ENCODE measurements around the gene BEGAIN. TPM values are rescaled to one million over a fixed set of nuclear protein-coding genes. Genes with fewer than 3 reads are reported as not detected.

BEGAIN gene
- total and polyA plus RNA-seq, 7 donors, result 0.08 to 1.0 (median 0.48) TPM; not detected in 1

DNA sequence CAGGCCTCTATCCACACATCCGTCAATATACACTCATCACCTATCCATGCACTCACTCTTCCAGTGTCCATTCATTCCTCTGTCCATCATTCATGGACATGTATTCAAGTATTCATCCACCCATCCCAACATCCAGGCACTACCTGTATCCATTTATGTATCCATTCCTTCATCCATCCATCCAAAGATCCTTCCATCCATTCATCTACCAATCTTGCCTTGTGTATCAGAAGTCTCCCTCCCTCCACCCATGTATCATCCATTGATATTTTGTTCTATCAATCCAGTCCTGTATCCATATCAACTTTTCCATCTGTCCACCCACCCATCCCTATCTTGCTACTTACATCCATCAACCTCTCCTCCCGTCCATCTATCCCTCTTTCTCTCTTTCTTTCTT, 4.0 kb downstream of the BEGAIN start:
- H3K27ac ChIP-seq, result no peak overlapping the region
- no peak for DNase-seq
- intact Hi-C loops (cut with DNase I), result no loop called here
- no peak for ATAC-seq
- no peaks in the 10 kb centered on the region for H3K4me1 ChIP-seq
- H3K27me3 ChIP-seq (ENCODE audit: insufficient read depth in 3 of 3, low read length in 2 of 3), result peaks cover 0 to 20% (median 7%) of the 10 kb centered on the region in 3 donors
- 86 to 92% (median 89%) methylated on average over 2 of the region's 2 CpGs for WGBS, 3 donors
- no peaks in the 10 kb centered on the region for H3K9me3 ChIP-seq
- no peak overlapping the region for H3K4me3 ChIP-seq
- TF ChIP-seq, protein P1, sequence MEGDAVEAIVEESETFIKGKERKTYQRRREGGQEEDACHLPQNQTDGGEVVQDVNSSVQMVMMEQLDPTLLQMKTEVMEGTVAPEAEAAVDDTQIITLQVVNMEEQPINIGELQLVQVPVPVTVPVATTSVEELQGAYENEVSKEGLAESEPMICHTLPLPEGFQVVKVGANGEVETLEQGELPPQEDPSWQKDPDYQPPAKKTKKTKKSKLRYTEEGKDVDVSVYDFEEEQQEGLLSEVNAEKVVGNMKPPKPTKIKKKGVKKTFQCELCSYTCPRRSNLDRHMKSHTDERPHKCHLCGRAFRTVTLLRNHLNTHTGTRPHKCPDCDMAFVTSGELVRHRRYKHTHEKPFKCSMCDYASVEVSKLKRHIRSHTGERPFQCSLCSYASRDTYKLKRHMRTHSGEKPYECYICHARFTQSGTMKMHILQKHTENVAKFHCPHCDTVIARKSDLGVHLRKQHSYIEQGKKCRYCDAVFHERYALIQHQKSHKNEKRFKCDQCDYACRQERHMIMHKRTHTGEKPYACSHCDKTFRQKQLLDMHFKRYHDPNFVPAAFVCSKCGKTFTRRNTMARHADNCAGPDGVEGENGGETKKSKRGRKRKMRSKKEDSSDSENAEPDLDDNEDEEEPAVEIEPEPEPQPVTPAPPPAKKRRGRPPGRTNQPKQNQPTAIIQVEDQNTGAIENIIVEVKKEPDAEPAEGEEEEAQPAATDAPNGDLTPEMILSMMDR (IDR thresholded peaks at IDR 0.05), result no peak
- H3K36me3 ChIP-seq (ENCODE audit: insufficient read depth in 1 of 2, low read depth in 1 of 2), result no peaks in the 10 kb centered on the region

DNA sequence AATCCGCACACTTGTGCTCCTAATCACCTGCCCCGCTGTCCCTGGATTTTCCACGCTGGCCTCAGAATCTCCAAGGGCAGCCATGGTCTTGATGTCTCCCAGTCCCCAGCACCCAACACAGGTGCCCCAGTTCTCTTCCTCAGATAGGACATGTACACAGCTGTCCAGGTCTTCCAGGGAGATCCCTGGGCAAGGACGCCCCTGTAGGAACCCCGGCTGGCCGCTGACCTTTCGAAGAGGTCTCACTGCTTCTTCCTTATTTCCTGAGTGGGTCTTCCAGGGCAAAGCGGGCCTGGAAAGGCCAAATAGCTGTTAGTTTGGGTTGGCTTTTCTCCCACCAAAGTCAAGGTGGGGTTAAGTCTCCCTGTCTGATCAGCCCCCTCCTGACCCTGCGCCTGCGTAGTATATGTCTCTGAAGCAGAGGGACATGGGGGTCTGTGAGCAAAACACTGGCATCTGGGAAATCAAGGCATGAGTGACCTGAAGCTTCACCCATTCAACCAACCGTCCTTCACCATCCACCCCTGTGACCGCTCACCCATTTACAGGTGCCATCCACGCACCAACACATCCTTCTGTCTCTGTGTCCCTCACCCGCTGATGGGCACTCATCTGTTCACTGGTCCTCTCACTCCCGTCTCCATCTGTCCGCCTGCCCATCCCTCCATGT, 4.6 kb downstream of the BEGAIN start:
- Histone ChIP-seq H3K36me3 (ENCODE audit: insufficient read depth in 1 of 2, low read depth in 1 of 2) (no peaks in the 10 kb centered on the region), H3K9me3 (no peaks in the 10 kb centered on the region), H3K27ac (no peak overlapping the region), H3K4me1 (no peaks in the 10 kb centered on the region), H3K27me3 (ENCODE audit: insufficient read depth in 3 of 3, low read length in 2 of 3) (peaks cover 0 to 14% (median 4%) of the 10 kb centered on the region in 3 donors), H3K4me3 (no peak overlapping the region)
- intact Hi-C loops (cut with DNase I), result no loop called here
- 92 to 94% (median 93%) methylated on average over 16 of the region's 16 CpGs for WGBS, 3 donors
- TF ChIP-seq, protein P1 (IDR thresholded peaks at IDR 0.05), result no peak
- DNase-seq (peak; percentile 1 to 34), ATAC-seq (no peak)

DNA sequence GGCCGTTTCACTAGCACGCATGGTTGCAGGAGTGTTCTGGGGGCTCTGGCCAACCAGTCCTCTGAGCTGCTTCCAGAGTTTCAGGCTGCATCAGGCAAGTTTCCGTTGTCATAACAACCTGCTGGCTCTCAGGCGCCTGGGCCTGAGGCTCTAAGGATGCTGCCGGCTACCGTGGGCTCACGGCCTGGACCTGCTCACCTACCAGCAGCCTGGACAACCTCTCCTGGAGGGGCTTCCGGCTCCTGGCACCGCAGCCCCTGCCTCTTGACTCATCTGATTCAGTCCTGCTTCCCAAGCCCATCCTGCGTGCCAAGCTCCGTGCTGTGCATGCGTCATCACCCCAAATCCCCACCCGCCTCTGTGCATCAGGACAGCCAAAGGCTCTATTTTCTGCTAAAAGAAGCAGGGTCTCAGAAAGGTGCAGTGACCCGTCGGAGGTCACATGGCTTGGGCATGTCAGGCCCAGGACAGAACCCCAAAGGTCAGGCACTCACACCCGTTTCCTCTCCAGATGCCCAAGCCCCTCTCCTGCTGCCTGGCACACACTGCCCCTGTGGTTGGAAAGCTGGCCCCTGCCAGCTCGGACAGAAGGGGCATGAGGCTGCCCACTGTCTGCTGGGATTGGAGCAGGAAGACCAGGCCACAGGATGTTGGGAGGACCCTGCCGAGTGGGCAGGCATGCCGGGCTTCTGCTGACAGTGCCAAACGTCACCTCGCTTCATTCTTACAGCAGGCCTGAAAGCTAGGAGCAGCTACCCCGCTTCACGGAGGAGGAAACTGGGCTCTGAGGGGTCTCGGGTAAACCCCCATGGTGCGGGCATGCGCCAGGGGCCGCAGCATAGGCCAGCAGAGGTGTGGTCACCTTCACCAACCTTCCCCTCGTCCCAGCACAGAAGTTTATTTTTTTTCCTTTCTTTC, 5.7 kb downstream of the BEGAIN start:
- ATAC-seq, result no peak
- H3K4me1 ChIP-seq, result no peaks in the 10 kb centered on the region
- H3K27ac ChIP-seq, result no peak overlapping the region
- no peak overlapping the region for H3K4me3 ChIP-seq
- DNase-seq, result peak; percentile 7 to 27
- no peaks in the 10 kb centered on the region for H3K36me3 ChIP-seq (ENCODE audit: insufficient read depth in 1 of 2, low read depth in 1 of 2)
- H3K9me3 ChIP-seq, result no peaks in the 10 kb centered on the region
- H3K27me3 ChIP-seq (ENCODE audit: insufficient read depth in 3 of 3, low read length in 2 of 3), result peaks cover 0 to 7% (median 4%) of the 10 kb centered on the region in 3 donors
- TF ChIP-seq, protein P1 (IDR thresholded peaks at IDR 0.05), result no peak
- WGBS, 3 donors, result 81 to 86% (median 83%) methylated on average over 28 of the region's 28 CpGs
- intact Hi-C loops (cut with DNase I), result no loop called here

DNA sequence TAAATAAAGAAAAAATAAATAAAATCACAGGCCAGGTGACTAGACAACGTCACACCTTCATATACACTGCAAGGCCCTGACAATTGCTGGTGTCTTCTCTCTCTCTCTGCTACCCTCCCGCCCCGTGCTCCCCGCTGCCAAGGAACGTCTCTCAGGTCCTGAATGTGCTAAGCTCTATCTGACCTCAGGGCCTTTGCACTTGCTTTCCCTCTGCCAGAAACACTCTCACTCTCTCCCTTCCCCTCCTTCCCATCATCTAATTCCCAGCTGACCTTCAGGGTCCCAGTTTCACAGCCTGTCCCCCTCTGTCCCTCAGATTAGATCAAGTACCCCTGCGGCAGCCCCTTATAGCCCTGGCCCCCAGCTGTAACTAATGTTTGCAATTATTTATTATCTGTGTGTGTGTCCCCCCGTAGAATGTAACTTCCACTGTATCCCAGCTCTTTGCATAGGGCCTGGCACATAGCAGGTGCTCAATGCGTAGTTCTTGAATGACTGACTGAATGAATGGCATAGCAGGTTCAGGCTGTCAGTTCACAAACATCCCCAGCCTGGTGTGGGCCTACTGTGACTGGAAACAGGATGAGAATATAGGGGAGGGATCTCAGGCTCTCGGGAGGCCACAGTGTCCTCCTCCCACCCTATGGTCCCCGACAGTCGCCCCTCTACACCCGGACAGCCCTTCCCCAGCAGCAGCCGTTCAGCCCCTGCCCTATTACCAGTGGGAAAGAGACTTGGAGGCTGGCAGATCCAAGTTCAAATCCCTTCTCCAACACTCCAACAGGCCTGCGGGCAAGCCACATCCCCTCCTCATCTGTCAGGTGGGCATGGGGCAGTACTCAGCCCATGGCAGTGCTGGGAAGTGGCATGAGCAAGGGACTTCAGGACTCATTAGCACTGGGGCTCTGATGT, 6.6 kb downstream of the BEGAIN start:
- ATAC-seq (no peak), DNase-seq (peak; percentile 7 to 39)
- 89 to 90% (median 90%) methylated on average over 12 to 14 of the region's 14 CpGs for WGBS, 3 donors
- H3K9me3 ChIP-seq, result no peaks in the 10 kb centered on the region
- no peak overlapping the region for H3K27ac ChIP-seq
- intact Hi-C loops (cut with DNase I), result no loop called here
- H3K4me1 ChIP-seq, result no peaks in the 10 kb centered on the region
- H3K4me3 ChIP-seq, result no peak overlapping the region
- no peaks in the 10 kb centered on the region for H3K27me3 ChIP-seq (ENCODE audit: insufficient read depth in 3 of 3, low read length in 2 of 3)
- no peaks in the 10 kb centered on the region for H3K36me3 ChIP-seq (ENCODE audit: insufficient read depth in 1 of 2, low read depth in 1 of 2)
- TF ChIP-seq, protein P1 (IDR thresholded peaks at IDR 0.05), result no peak

Data from psoas muscle (tissue), 8 donors.